HG02938 (cell line): ENCODE measurements around the gene DNAH11.
"Not testable (repeated sequence)": the region's sequence is repeated elsewhere in the genome, so short reads cannot be mapped to it uniquely, and the experiment has no call there.

Source experiments
- ATAC-seq: cut with Tn5 transposase; IDR thresholded peaks from one replicate; pipeline ENCODE4 v1.9.1; 2021; ENCODE audit warnings: mild to moderate bottlenecking, moderate library complexity; ENCODE audit not compliant: unreplicated experiment

Gene DNAH11

GRCh38 chr7:21617916-21618390 is 75.1 kb downstream of the DNAH11 start:
- ATAC-seq, result no peak

GRCh38 chr7:21618706-21619105 is 75.9 kb downstream of the DNAH11 start:
- ATAC-seq, result no peak

GRCh38 chr7:21620054-21620453 is 77.2 kb downstream of the DNAH11 start:
- no peak for ATAC-seq

- ATAC-seq, result no peak
Measured at GRCh38 chr7:21624320-21624719, 81.5 kb downstream of the DNAH11 start.

- ATAC-seq, result no peak
Measured at GRCh38 chr7:21636694-21637093, 93.9 kb downstream of the DNAH11 start.

- no peak for ATAC-seq
Measured at GRCh38 chr7:21639206-21639868, 96.5 kb downstream of the DNAH11 start.

- no peak for ATAC-seq
Measured at GRCh38 chr7:21640105-21640504, 97.3 kb downstream of the DNAH11 start.

- ATAC-seq, result no peak
Measured at GRCh38 chr7:21641546-21641945, 98.7 kb downstream of the DNAH11 start.

GRCh38 chr7:21642422-21642821 is 99.6 kb downstream of the DNAH11 start:
- no peak for ATAC-seq

- ATAC-seq, result no peak
Measured at GRCh38 chr7:21651697-21652096, 108.9 kb downstream of the DNAH11 start.

GRCh38 chr7:21653623-21654022 is 110.8 kb downstream of the DNAH11 start:
- ATAC-seq, result no peak

GRCh38 chr7:21656081-21656480 is 113.2 kb downstream of the DNAH11 start:
- no peak for ATAC-seq

- no peak for ATAC-seq
Measured at GRCh38 chr7:21656796-21657195, 114.0 kb downstream of the DNAH11 start.

- no peak for ATAC-seq
Measured at GRCh38 chr7:21670496-21670895, 127.7 kb downstream of the DNAH11 start.

- ATAC-seq, result peak; percentile 85
Measured at GRCh38 chr7:21671859-21672258, 129.0 kb downstream of the DNAH11 start.

- no peak for ATAC-seq
Measured at GRCh38 chr7:21675255-21675654, 132.4 kb downstream of the DNAH11 start.

- ATAC-seq, result no peak
Measured at GRCh38 chr7:21690705-21691104, 147.9 kb downstream of the DNAH11 start.

GRCh38 chr7:21691146-21691545 is 148.3 kb downstream of the DNAH11 start:
- not testable (repeated sequence) for ATAC-seq

- not testable (repeated sequence) for ATAC-seq
Measured at GRCh38 chr7:21700587-21700986, 157.7 kb downstream of the DNAH11 start.

GRCh38 chr7:21702303-21702702 is 159.5 kb downstream of the DNAH11 start:
- ATAC-seq, result no peak

GRCh38 chr7:21704359-21704758 is 161.5 kb downstream of the DNAH11 start:
- ATAC-seq, result no peak

- no peak for ATAC-seq
Measured at GRCh38 chr7:21706131-21706530, 163.3 kb downstream of the DNAH11 start.

- ATAC-seq, result no peak
Measured at GRCh38 chr7:21707566-21707965, 164.7 kb downstream of the DNAH11 start.
